Lung (tissue), 12 donors: ENCODE data around the gene MIB1. TPM values are rescaled to one million over a fixed set of nuclear protein-coding genes. Genes with fewer than 3 reads are reported as not detected.

Experiments
- ATAC-seq: fragments of 200-7000 bp; cut with Tn5 transposase; one replicate; pipeline ENCODE4 v1.9.1; 2020; ENCODE audit warnings: moderate number of reproducible peaks; ENCODE audit not compliant: insufficient read depth, low FRiP score
- DNase-seq, 3 donors: peaks; one replicate each; pipeline ENCODE4 v3.0.0-alpha.2; 2013 to 2017
- H3K27ac ChIP-seq, 2 donors: one replicate each; pipeline ENCODE4 v1.5.1; 2013; ENCODE audit warnings: mild to moderate bottlenecking in 2 of 2, moderate library complexity in 2 of 2, control low read depth in 1 of 2, inconsistent platforms in 1 of 2, low read depth in 1 of 2, low read length in 1 of 2
- H3K27me3 ChIP-seq, 3 donors: one replicate each; pipeline ENCODE4 v1.5.1; 2013; ENCODE audit warnings: low read length in 2 of 3; ENCODE audit not compliant: control insufficient read depth in 3 of 3, insufficient read depth in 3 of 3
- H3K36me3 ChIP-seq, 4 donors: one replicate each; pipeline ENCODE4 v1.5.1; 2013; ENCODE audit warnings: low read length in 4 of 4, mild to moderate bottlenecking in 1 of 4, moderate library complexity in 1 of 4; ENCODE audit not compliant: control insufficient read depth in 4 of 4, insufficient read depth in 4 of 4
- H3K4me1 ChIP-seq, 5 donors: one replicate each; pipeline ENCODE4 v1.5.1; 2013; ENCODE audit warnings: low read length in 5 of 5, mild to moderate bottlenecking in 2 of 5, moderate library complexity in 1 of 5; ENCODE audit not compliant: control insufficient read depth in 5 of 5, insufficient read depth in 5 of 5
- H3K4me3 ChIP-seq: one replicate; pipeline ENCODE4 v1.5.1; 2013; ENCODE audit warnings: mild to moderate bottlenecking, control low read depth, moderate library complexity
- H3K9ac ChIP-seq, 2 donors: one replicate each; pipeline ENCODE4 v1.5.1; 2013; ENCODE audit warnings: low read length in 2 of 2, control low read depth in 1 of 2; ENCODE audit not compliant: insufficient read depth in 1 of 2
- H3K9me3 ChIP-seq, 4 donors: one replicate each; pipeline ENCODE4 v1.5.1; 2013; ENCODE audit warnings: low read length in 3 of 4, mild to moderate bottlenecking in 1 of 4, moderate library complexity in 1 of 4; ENCODE audit not compliant: control insufficient read depth in 4 of 4, insufficient read depth in 3 of 4
- WGBS, 2 donors: extraction: QIAGEN DNeasy Blood & Tissue Kit; methylation state at CpG; one replicate each; pipeline ENCODE4 v1.1.7; 2013; 5-methylcytosine and 5-hydroxymethylcytosine counted together
- polyA plus RNA-seq, 2 donors: library from polyadenylated mRNA; stranded (reverse); fragments of 200-250 nt; gene quantifications; one replicate each; pipeline ENCODE4 v1.2.1, GENCODE V29; 2013
- total RNA-seq, 2 donors: library from RNA; depleted of rRNA in 1 of 2; stranded (reverse); fragments of >200 nt in 1 of 2; gene quantifications; one replicate each; pipeline ENCODE4 v1.2.1, GENCODE V29; 2014 to 2021
- TF ChIP-seq, protein P1 (sequence below): IDR thresholded peaks from 2 replicates; pipeline ENCODE4 v1.5.1; 2012; ENCODE audit warnings: mild to moderate bottlenecking; ENCODE audit errors: control extremely low read depth, extremely low read depth
- donor health status: control.
- donor health status: control.
- donor health status: Bipolar disorder and iron deficiency.
- donor health status: healthy.
- donor health status: DM: yes; HTN: yes; CAD: no.

Gene MIB1
- total and polyA plus RNA-seq, 4 donors: 4.5 to 62.0 (median 15.5) TPM

GRCh38 chr18:21747764-21748693, 7.4 kb downstream of the MIB1 start:
- Histone ChIP-seq H3K36me3 (no peaks in the 10 kb centered on the region), H3K27ac (no peak overlapping the region), H3K9me3 (no peaks in the 10 kb centered on the region), H3K4me3 (no peak overlapping the region), H3K27me3 (no peaks in the 10 kb centered on the region), H3K4me1 (peaks cover 0 to 14% (median 5%) of the 10 kb centered on the region in 5 donors), H3K9ac (no peak overlapping the region)
- WGBS, 2 donors: 81 to 90% methylated on average over 2 of the region's 2 CpGs
- ATAC-seq: no peak
- no peak for DNase-seq
- TF ChIP-seq, protein P1, sequence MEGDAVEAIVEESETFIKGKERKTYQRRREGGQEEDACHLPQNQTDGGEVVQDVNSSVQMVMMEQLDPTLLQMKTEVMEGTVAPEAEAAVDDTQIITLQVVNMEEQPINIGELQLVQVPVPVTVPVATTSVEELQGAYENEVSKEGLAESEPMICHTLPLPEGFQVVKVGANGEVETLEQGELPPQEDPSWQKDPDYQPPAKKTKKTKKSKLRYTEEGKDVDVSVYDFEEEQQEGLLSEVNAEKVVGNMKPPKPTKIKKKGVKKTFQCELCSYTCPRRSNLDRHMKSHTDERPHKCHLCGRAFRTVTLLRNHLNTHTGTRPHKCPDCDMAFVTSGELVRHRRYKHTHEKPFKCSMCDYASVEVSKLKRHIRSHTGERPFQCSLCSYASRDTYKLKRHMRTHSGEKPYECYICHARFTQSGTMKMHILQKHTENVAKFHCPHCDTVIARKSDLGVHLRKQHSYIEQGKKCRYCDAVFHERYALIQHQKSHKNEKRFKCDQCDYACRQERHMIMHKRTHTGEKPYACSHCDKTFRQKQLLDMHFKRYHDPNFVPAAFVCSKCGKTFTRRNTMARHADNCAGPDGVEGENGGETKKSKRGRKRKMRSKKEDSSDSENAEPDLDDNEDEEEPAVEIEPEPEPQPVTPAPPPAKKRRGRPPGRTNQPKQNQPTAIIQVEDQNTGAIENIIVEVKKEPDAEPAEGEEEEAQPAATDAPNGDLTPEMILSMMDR: no peak

GRCh38 chr18:21757833-21758232, 17.2 kb downstream of the MIB1 start:
- no peak overlapping the region for H3K4me3 ChIP-seq
- H3K9me3 ChIP-seq: no peaks in the 10 kb centered on the region
- no peaks in the 10 kb centered on the region for H3K36me3 ChIP-seq
- H3K9ac ChIP-seq: no peak overlapping the region
- DNase-seq (no peak), ATAC-seq (no peak)
- TF ChIP-seq, protein P1: no peak
- 95 to 97% methylated on average over 3 of the region's 3 CpGs for WGBS, 2 donors
- no peaks in the 10 kb centered on the region for H3K27me3 ChIP-seq
- no peak overlapping the region for H3K27ac ChIP-seq
- H3K4me1 ChIP-seq: peaks cover 2 to 9% (median 7%) of the 10 kb centered on the region in 5 donors

GRCh38 chr18:21759836-21760235, 19.2 kb downstream of the MIB1 start:
- H3K9me3 ChIP-seq: no peaks in the 10 kb centered on the region
- H3K4me3 ChIP-seq: no peak overlapping the region
- 74 to 86% methylated on average over 2 of the region's 2 CpGs for WGBS, 2 donors
- no peaks in the 10 kb centered on the region for H3K27me3 ChIP-seq
- no peak overlapping the region for H3K27ac ChIP-seq
- peaks cover 4 to 9% (median 6%) of the 10 kb centered on the region in 5 donors for H3K4me1 ChIP-seq
- no peaks in the 10 kb centered on the region for H3K36me3 ChIP-seq
- TF ChIP-seq, protein P1: no peak
- no peak for ATAC-seq
- no peak for DNase-seq
- H3K9ac ChIP-seq: no peak overlapping the region
